Activated naive CD4-positive, alpha-beta T cell treated with anti-CD3 and anti-CD28 coated beads, Interleukin-2, amount 50 U/mL, for 16 hours (primary cell): ENCODE results near the gene KDM2A.
A peak's percentile ranks its signal among the peaks of the same experiment; 100 is the strongest.

Experiments
- DNase-seq: peaks from one replicate; pipeline ENCODE4 v3.0.0-alpha.2; 2020

The KDM2A gene

GRCh38 chr11:67274768-67275605 is 155.9 kb downstream of the KDM2A start:
- DNase-seq = peak; percentile 12

GRCh38 chr11:67275606-67276409 is 156.7 kb downstream of the KDM2A start:
- DNase-seq = peak; percentile 36

- peak; percentile 44 for DNase-seq
These were observed 157.7 kb downstream of the KDM2A start for GRCh38 chr11:67276781-67277230.

GRCh38 chr11:67277231-67277961 is 158.3 kb downstream of the KDM2A start:
- peak; percentile 89 for DNase-seq

GRCh38 chr11:67278135-67278938 is 159.3 kb downstream of the KDM2A start:
- DNase-seq = no peak

GRCh38 chr11:67278939-67279588 is 160.0 kb downstream of the KDM2A start:
- DNase-seq = no peak

- no peak for DNase-seq
These were observed 160.7 kb downstream of the KDM2A start for GRCh38 chr11:67279589-67280340.

- DNase-seq = no peak
These were observed 161.3 kb downstream of the KDM2A start for GRCh38 chr11:67280341-67280787.

- DNase-seq = no peak
These were observed 161.9 kb downstream of the KDM2A start for GRCh38 chr11:67280788-67281551.

GRCh38 chr11:67281552-67282150 is 162.6 kb downstream of the KDM2A start:
- DNase-seq = no peak

GRCh38 chr11:67282155-67282875 is 163.3 kb downstream of the KDM2A start:
- DNase-seq = no peak

- DNase-seq = no peak
These were observed 163.9 kb downstream of the KDM2A start for GRCh38 chr11:67282876-67283371.

- DNase-seq = no peak
These were observed 164.5 kb downstream of the KDM2A start for GRCh38 chr11:67283481-67283963.

- no peak for DNase-seq
These were observed 165.9 kb downstream of the KDM2A start for GRCh38 chr11:67284811-67285540.

GRCh38 chr11:67285541-67286498 is 166.8 kb downstream of the KDM2A start:
- no peak for DNase-seq

- DNase-seq = no peak
These were observed 167.7 kb downstream of the KDM2A start for GRCh38 chr11:67286621-67287333.
